Panc1 (cell line): Measurements from ENCODE around the gene MYBPHL. TPM values are rescaled to one million over a fixed set of nuclear protein-coding genes. Genes with fewer than 3 reads are reported as not detected.

ENCODE experiments used
- ATAC-seq: fragments of 200-7000 bp; cut with Tn5 transposase; 2 replicates; pipeline ENCODE4 v1.9.1; 2020; ENCODE audit warnings: mild to moderate bottlenecking, moderate library complexity
- BruUV-seq: library from RNA; stranded (reverse); fragments of 400-500 nt; replicated peaks from 2 replicates; lab custom pipeline; 2021; lab: Mats Ljungman, UMichigan
- CTCF ChIA-PET: fragments of 300-600 bp; sonication (Branson Sonifier 250); formaldehyde crosslinking; loops from one replicate; lab custom pipeline; 2022; ENCODE audit warnings: antibody characterized with exemption; lab: Charles Lee
- POLR2A ChIA-PET: fragments of 300-600 bp; sonication (Branson Sonifier 250); formaldehyde crosslinking; loops from one replicate; lab custom pipeline; 2022; ENCODE audit warnings: antibody characterized with exemption; lab: Charles Lee
- DNase-seq: peaks from one replicate; pipeline ENCODE4 v3.0.0-alpha.2; 2010; ENCODE audit warnings: low read depth, low spot score
- H3K27ac ChIP-seq: 2 replicates; pipeline ENCODE4 v1.5.1; 2011; ENCODE audit warnings: mild to moderate bottlenecking, low read length, inconsistent platforms
- H3K27me3 ChIP-seq: fragments of 200-500 bp; sonication (Bioruptor generic); 2 replicates; pipeline ENCODE4 v1.6.0; 2014; ENCODE audit warnings: low read length, inconsistent platforms; ENCODE audit not compliant: control insufficient read depth, insufficient read depth
- H3K36me3 ChIP-seq: fragments of 200-500 bp; sonication (Bioruptor generic); 2 replicates; pipeline ENCODE4 v1.5.1; 2014; ENCODE audit warnings: inconsistent platforms, mild to moderate bottlenecking, low read length, moderate library complexity; ENCODE audit not compliant: control insufficient read depth, insufficient read depth
- H3K4me1 ChIP-seq: 2 replicates; pipeline ENCODE4 v1.5.1; 2011; ENCODE audit warnings: inconsistent platforms, mild to moderate bottlenecking, low read length, moderate library complexity; ENCODE audit not compliant: control insufficient read depth, insufficient read depth
- H3K4me3 ChIP-seq, 2 experiments: 2 replicates each; pipeline ENCODE4 v1.5.1; 2011 to 2012; ENCODE audit warnings: low read depth in 2 of 2, low read length in 2 of 2, mild to moderate bottlenecking in 2 of 2, inconsistent platforms in 1 of 2, moderate library complexity in 1 of 2
- H3K9me3 ChIP-seq: fragments of 200-500 bp; sonication (Bioruptor generic); 2 replicates; pipeline ENCODE4 v1.5.1; 2014; ENCODE audit warnings: low read depth, mild to moderate bottlenecking, inconsistent platforms, low read length, moderate library complexity; ENCODE audit not compliant: control insufficient read depth, insufficient read depth
- CTCF ChIP-seq: fragments of 450-650 bp; IDR thresholded peaks from 2 replicates; pipeline ENCODE4 v1.5.1; 2017; ENCODE audit warnings: mild to moderate bottlenecking
- POLR2AphosphoS5 ChIP-seq: IDR thresholded peaks from 2 replicates; pipeline ENCODE4 v1.6.1; 2012; ENCODE audit warnings: mild to moderate bottlenecking, low read depth, low read length, moderate library complexity
- SIN3A ChIP-seq: IDR thresholded peaks from 2 replicates; pipeline ENCODE4 v1.6.1; 2012; ENCODE audit warnings: low read depth, mild to moderate bottlenecking, low read length, moderate library complexity, borderline replicate concordance; ENCODE audit not compliant: insufficient read depth
- TCF7L2 ChIP-seq: IDR thresholded peaks from 2 replicates; pipeline ENCODE4 v1.6.1; 2011; ENCODE audit warnings: mild to moderate bottlenecking, low read depth, low read length, inconsistent platforms
- in situ Hi-C: cut with HindIII; loops from 2 replicates; pipeline ENCODE4 v1.10.0; 2016; ENCODE audit warnings: low sequenced_read_pairs, low pct_unique_long_range_greater_than_20kb
- intact Hi-C: fragments of 100-400 bp; cut with micrococcal nuclease; formaldehyde crosslinking; loops from one replicate; pipeline ENCODE4 v1.10.0; 2022; ENCODE audit not compliant: unreplicated experiment
- total RNA-seq: library from RNA; stranded (reverse); gene quantifications from one replicate; pipeline ENCODE4 v1.2.1, GENCODE V29; 2021; ENCODE audit not compliant: unreplicated experiment
- TF ChIP-seq, protein P1 (sequence below), 2 experiments: IDR thresholded peaks; 2 replicates each; pipeline ENCODE4 v1.6.1; 2011 to 2012; ENCODE audit warnings: low read depth in 2 of 2, control low read depth in 1 of 2, low read length in 1 of 2, mild to moderate bottlenecking in 1 of 2, moderate library complexity in 1 of 2; ENCODE audit not compliant: insufficient read depth in 1 of 2

Gene MYBPHL
- total RNA-seq, 1 experiment from 2014 or later: not detected

GRCh38 chr1:109300650-109301151, 6.1 kb downstream of the MYBPHL start:
- DNase-seq: no peak
- intact Hi-C loops (no loop called here), in situ Hi-C loops (no loop called here)
- ChIA-PET POLR2A (no interaction called here), CTCF (no interaction called here)
- BruUV-seq: no TSS peak
- Histone ChIP-seq H3K27me3 (no peaks in the 10 kb centered on the region), H3K4me1 (no peaks in the 10 kb centered on the region), H3K9me3 (no peaks in the 10 kb centered on the region), H3K36me3 (no peaks in the 10 kb centered on the region), H3K4me3 (no peak overlapping the region), H3K27ac (no peak overlapping the region)
- no peak for ATAC-seq
- TF ChIP-seq TCF7L2 (no peak), POLR2AphosphoS5 (no peak), SIN3A (no peak), CTCF (no peak)
- TF ChIP-seq, protein P1, sequence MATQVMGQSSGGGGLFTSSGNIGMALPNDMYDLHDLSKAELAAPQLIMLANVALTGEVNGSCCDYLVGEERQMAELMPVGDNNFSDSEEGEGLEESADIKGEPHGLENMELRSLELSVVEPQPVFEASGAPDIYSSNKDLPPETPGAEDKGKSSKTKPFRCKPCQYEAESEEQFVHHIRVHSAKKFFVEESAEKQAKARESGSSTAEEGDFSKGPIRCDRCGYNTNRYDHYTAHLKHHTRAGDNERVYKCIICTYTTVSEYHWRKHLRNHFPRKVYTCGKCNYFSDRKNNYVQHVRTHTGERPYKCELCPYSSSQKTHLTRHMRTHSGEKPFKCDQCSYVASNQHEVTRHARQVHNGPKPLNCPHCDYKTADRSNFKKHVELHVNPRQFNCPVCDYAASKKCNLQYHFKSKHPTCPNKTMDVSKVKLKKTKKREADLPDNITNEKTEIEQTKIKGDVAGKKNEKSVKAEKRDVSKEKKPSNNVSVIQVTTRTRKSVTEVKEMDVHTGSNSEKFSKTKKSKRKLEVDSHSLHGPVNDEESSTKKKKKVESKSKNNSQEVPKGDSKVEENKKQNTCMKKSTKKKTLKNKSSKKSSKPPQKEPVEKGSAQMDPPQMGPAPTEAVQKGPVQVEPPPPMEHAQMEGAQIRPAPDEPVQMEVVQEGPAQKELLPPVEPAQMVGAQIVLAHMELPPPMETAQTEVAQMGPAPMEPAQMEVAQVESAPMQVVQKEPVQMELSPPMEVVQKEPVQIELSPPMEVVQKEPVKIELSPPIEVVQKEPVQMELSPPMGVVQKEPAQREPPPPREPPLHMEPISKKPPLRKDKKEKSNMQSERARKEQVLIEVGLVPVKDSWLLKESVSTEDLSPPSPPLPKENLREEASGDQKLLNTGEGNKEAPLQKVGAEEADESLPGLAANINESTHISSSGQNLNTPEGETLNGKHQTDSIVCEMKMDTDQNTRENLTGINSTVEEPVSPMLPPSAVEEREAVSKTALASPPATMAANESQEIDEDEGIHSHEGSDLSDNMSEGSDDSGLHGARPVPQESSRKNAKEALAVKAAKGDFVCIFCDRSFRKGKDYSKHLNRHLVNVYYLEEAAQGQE (IDR thresholded peaks at IDR 0.05; ENCODE audit: insufficient read depth in 1 of 2, low read depth in 2 of 2, low read length in 1 of 2): no peak

DNA sequence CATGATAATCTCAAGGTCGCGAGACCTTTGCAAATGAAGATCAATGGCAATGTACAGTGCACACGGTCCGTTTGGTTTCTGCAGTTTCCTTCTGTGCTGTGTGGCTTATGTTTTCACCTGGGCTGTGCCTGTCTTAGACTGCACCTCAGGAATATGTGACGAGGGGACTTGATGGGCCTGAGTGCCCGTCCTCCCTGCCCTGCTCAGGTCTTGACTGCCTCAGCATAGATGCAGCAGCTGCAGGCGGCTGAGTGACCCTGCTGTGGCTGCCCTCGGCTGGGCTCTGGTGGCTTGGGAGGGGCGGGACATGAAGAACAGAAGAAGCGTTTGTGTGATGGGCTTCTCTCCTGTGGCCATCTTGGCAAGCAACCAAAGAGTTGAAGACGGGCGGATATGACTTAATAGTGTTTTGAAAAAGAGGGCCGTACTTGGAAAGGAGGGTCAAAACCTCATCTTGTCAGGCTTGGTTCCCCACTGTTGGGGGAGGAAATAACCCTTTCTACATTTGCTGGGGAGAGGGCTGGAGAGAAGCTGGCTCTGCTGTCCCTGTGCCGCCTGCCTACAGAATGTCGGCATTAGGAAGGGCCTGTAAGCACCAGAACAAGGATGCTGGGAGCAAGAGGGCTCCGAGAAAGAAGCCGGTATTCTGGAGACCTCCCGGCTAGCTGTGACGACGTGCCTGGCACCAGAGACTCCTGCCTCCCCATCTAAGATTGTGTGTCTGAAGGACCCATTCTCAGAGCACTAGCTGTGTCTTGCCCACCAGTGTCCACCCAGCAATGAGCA, 7.1 kb downstream of the MYBPHL start:
- Histone ChIP-seq H3K27ac (no peak overlapping the region), H3K36me3 (no peaks in the 10 kb centered on the region), H3K27me3 (no peaks in the 10 kb centered on the region), H3K4me1 (no peaks in the 10 kb centered on the region), H3K4me3 (no peak overlapping the region), H3K9me3 (no peaks in the 10 kb centered on the region)
- DNase-seq (no peak), ATAC-seq (no peak)
- CTCF ChIA-PET: no interaction called here
- in situ Hi-C loops: no loop called here
- intact Hi-C loops: no loop called here
- BruUV-seq: no TSS peak
- TF ChIP-seq TCF7L2 (no peak), SIN3A (no peak), CTCF (no peak), POLR2AphosphoS5 (no peak)
- TF ChIP-seq, protein P1 (IDR thresholded peaks at IDR 0.05; ENCODE audit: insufficient read depth in 1 of 2, low read depth in 2 of 2, low read length in 1 of 2): no peak
- POLR2A ChIA-PET: interaction anchor here (0.5 kb wide), 1 partner anchor 14 kb away, joined by 5 read pairs; no protein-coding TSS in a partner anchor
